Measurements from ENCODE around the gene LGR6.

Gene LGR6

DNA sequence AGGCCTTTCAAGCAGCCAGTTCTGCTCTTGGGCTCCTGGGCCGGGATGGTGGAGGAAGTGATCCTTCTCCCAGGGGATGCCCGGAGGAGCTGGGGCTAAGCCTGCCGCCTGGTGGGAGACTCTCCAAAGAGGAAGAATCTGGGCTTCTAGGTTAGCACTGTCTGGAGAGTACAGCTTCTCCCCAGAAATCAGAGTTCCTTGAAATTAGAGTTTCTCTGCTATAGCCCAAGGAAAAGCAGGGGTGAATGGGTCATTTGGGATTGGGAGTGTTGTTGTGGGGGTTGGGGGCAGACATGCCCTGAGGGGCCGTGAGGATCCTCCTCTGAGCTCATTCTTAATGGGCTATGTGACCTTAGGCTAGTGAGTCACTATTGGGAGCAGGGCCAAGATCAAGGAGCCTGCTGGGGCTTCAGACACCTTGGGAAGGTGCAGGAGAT lies 6.5 kb downstream of the LGR6 start:
- DNase-seq, result no peak

DNA sequence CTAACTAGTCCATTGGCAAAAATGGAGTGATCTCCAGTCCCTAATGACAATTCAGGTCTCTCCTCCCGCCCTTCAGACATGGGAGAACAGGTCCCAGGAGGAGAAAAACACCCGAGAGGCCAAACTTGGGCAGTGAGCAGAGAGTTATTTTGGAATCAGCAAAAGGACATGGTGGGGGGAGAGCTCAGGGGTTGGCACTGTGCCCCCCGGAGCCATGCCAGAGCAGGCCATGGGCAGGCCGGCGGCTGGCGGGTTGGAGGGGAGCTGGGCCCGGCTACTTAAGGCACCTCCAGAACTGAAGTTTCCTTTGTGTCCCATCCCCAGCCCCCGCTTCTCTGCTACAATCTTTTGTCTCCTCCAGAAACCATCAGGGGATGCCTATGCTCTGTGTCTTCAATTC lies 7.1 kb downstream of the LGR6 start:
- DNase-seq, result no peak

GRCh38 chr1:202201266-202201665 lies 7.7 kb downstream of the LGR6 start:
- no peak for DNase-seq

- no peak for DNase-seq
Observed at GRCh38 chr1:202201971-202202370, 8.4 kb downstream of the LGR6 start.

DNA sequence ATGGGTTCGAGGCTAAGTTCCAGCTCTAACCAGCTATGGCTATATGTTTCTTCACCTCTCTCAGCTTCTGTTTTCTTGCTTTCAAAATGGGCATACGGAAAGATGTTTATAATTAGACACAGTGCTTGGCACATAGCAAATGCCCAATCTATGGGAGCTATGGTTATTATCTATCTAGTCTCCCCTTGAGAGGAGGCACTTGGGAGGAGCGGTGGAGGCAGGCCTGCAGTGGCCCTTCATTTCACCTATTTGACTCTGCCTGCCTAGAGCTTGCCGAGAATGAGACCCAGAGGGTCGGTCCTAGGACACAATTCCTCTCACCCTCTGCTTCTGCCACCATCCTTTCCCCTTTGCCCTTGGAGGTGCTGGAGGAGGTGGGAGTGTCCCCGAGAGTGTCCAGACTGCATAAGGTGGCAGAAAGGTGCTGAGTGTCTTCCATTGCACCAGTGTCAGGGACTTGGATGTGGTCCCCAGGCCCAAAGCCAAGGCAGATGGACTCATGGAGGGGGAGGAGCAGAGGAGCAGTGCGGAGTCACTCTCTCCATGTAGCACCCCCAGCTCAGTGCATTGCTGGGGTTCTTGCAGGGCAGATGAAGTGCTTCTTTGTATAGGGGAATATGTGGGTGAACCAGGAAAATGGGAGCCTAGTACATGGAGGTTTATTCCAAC lies 9.0 kb downstream of the LGR6 start:
- no peak for DNase-seq

DNA sequence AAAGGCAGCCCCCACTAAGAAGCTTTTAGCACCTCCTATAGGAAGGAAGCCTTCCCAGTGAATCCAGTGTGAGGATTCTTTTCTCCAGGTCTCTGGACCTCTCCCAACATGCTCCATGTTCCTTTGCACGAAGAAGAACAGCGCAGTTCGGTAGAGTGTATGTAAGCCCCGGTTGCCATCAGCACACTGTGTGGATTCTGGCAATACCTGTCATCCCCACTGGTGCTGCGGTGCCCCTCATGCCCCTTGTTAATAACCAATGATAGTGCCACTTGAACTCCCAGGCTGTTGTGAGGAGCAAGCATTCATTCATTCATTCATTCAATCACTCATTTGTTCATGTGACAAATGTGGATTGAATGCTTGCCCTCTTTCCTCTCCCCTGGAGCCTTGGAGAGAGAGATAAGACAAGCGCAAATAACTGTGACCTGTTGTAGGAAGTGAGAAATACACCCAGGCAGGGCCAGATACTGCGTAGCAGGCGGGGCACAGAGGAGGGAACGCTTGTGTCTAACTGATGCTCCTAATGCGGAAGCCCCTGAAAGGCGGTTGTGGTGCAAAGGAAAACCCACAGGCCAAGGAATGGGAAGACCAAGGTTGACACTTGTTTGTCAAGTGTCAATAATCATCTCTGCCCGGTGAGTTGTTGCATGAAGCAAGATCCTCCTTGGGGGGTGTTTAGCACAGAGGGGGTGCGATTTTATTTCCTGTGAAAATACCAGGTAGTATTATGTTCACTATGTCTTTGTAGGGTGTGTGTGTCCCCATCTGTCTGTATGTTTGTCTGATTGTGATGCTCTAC lies 9.8 kb downstream of the LGR6 start:
- peak; percentile 27 for DNase-seq

- DNase-seq, result no peak
Observed at GRCh38 chr1:202204065-202204464, 10.5 kb downstream of the LGR6 start.

DNA sequence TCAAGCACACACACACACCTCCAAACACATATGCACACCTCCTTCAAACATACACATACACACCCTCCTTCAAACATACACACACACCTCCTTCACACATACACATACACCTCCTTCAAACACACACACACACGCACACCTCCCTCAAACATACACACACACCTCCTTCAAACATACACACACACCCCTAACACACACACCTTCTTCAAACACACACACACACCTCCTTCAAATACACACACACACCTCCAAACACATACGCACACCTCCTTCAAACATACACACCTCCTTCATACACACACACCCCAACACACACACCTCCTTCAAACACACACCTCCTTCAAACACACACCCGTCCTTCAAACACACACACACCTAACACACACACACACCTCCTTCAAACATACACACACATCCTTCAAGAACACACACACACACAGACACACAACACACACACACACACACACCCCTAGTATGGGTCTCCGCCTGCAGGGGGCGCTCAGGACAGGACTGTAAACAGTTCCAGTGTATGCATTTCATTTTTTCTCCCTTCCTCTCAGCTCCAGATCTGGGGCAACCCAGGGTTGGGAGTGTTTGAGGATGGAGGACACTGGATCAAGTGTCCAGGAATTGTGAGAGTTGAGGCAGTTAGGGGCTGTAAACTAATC lies 12.1 kb downstream of the LGR6 start:
- no peak for DNase-seq

DNA sequence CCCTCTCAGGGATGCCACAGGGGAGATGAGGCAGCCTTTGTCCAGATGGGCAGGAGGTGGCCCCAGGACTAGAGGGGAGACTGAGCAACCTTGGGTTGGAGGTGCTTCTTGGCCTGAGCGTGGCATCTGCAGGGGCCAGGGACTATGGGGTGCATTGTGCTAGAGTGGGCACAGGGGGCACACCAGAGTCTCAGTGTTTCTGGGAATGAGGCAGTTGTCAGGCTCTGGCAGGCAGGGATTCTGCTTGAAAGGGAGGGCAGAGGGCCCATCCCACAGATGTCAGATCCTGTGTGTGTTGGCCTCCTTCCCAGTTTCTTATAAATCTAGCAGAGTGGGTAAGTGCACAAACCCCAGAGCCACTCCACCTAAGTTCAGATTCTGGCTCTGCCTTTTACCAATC lies 13.7 kb downstream of the LGR6 start:
- DNase-seq, result no peak

DNA sequence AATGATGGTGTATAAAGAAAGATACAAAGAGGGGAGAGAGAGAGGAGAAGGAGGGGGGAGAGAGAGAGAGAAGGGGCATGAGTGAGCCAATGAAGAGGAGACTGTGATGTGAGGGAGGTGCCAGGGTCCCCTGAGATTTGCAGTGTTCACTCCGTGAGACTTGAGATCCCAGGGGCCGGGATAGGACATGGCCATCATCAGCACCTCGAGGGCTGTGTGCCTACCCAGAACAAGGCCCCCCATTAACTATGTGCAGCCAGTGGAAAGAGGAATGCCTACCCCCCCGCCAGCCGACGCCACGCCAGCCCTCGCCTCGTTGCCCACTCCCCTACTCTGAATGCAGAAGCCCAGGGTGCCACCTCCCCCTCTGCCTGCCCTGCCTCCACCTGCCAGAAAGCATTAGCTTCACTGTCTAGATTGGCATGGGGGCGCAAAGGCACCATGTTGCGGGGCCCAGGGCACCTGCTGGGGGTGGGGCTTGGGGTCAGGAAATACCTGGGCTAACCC lies 14.8 kb downstream of the LGR6 start:
- DNase-seq, result no peak

- no peak for DNase-seq
Observed at GRCh38 chr1:202210385-202210784, 16.8 kb downstream of the LGR6 start.

- DNase-seq, result no peak
Observed at GRCh38 chr1:202210969-202211368, 17.4 kb downstream of the LGR6 start.

DNA sequence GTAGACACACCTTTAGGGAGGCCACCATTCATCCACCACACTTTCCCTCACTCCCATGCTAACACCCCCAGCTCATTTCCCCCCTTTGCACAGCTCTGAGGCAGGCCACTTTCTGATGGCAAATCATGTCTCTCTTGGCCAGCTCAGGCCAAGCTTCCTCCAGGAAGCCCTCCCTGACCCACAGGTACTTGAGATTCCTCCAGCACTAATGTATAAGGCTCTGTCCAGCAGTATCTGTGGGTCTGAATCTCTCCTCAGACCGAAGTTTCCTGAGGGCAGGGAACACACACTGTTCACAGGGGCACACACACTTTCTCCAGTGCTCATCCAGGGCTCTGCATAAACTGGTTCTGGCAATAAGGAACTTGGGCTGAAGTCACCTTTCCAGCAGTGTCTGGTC lies 19.2 kb downstream of the LGR6 start:
- no peak for DNase-seq

- no peak for DNase-seq
Observed at GRCh38 chr1:202213361-202214088, 19.9 kb downstream of the LGR6 start.

DNA sequence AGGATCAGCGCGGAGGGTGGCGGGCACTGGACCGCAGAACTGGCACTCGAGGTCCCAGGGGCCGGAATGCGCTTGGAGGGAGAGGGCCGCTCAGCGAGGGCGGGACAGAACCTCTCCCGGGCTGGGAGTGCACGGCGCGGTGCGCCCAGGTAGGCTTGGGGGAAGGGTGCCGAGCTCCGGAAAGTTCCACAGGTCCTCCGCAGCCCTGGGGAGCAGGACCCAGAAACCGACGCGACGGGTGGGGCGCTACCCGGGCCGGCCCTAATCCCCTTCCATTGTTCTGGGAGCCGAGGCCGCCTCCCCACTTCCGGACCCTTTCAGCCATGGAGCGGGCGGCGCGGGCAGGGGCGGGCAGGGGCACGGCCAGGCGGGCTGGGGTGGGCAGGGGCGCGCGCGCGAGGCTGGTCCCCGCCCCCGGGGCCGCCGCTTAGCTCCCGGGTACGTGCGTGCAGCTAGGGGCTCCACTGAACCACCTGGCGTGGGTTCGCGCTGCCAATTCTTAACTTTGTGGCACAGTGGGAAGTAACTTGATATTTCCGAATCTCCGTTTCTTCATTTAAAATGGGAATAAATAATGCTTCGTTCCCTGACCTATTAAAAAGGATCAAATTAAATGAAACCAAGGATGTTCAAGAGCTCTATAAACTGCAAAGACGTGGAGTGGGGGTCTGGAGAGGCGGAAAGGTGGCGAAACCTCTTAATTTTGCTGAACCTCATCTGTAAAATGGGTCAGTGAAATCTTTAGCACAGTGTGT lies 20.7 kb downstream of the LGR6 start:
- no peak for DNase-seq

DNA sequence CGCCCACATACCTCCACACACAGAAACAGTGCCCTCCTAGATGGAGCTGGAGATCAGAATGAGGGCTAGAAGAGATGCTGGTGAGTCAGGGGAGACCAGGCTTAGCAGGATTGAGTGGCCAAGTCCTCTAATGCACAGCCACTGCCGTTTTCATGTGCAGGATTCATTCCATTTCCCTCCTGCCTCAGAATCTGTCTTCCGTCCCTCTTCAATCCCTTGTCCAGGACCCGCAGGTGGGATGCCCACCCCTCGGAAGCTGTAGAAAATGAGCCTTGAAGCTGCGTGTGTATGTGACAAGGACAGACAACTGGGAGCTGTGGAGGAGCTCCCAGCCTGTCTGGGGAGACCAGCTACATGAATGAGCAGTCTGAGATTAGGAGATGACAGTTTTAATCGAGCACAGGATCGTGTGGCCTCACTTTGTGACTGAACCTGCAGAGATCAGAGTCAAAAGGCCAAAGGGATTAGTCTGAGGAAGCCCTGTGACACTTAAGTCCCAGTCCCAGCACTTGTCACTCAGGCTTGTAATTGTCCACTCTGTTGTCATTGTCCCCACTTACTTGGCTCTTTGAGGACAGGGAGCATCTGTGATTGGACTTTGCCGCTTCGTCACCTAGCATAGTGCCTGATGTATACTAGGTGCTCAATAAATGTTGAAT lies 22.0 kb downstream of the LGR6 start:
- DNase-seq, result no peak

GRCh38 chr1:202216691-202217090 lies 23.1 kb downstream of the LGR6 start:
- DNase-seq, result no peak

DNA sequence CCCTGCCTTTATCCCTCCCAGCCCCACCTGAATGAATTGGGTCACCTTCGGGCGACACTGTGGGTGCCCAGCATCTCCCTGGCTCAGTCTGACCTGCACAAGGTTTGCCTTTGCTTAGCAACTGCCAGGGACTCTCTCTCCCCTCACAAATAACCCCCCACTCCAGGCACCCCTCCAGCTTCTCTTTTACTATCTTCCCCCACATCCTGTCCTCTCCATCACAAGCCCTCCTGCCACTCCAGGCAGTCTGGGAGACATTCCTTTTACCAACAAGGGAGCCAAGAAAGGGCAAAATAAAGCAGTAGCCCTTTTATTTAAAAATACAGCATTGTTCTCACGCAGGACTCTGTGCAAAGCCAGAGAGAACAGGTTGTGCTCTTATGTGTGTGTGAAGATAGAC lies 23.9 kb downstream of the LGR6 start:
- DNase-seq, result no peak

DNA sequence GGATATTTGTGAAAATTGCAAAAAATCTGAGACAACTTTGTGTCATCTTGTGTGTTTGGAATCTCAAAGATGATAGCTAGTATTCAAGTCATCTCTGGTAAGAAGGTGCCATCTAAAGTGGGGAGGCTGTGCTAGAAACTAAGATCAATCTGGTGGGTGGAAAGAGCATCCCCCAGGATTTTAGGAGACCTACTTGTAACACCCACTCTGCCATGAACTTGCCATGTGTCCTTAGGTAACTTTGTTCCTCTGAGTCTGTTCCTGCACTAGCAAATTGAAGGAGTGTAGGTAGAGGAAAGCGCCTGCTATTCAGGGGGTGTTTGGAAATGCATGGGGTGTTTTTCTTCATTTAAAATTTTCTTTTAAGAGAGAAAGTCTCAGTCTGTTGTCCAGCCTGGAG lies 24.4 kb downstream of the LGR6 start:
- DNase-seq, result no peak

DNA sequence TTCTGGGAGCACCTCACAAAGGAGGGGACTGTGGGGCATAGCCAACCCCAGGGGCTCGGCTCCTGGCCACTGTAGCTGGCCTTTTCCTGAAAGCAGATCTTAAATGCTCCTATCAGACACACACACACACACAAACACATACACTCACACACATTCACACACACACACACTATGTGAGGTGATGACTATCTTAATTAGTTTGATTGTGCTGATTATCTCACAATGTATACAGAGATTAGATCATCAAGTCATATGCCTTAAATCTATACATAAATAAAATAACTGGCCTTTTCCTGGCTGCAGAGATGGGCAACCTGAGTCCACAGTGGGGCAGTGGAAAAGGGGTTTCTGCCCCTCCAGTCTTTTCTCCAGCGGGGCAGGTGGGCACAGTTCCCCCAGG lies 27.1 kb downstream of the LGR6 start:
- no peak for DNase-seq
